A549 (cell line): ENCODE results near the gene TCF7L1. TPM values are rescaled to one million over a fixed set of nuclear protein-coding genes. Genes with fewer than 3 reads are reported as not detected.

Experiments
- ATAC-seq, 2 experiments: fragments of 200-7000 bp in 1 of 2; fragments of >200 bp in 1 of 2; cut with Nextera tagmentation in 1 of 2; cut with Tn5 transposase in 1 of 2; 3 replicates each; pipeline versions ENCODE4 v1.8.0 to v1.9.1; 2018 to 2020; ENCODE audit warnings: mild to moderate bottlenecking in 1 of 2, moderate library complexity in 1 of 2
- CTCF ChIA-PET: fragments of 300-600 bp; sonication (Branson Sonifier 250); formaldehyde crosslinking; extraction: SDS; loops from one replicate; lab custom pipeline; 2021; ENCODE audit warnings: antibody characterized with exemption, inconsistent platforms; lab: Yijun Ruan, JAX
- POLR2A ChIA-PET: fragments of 350-600 bp; formaldehyde crosslinking; extraction: SDS; loops from one replicate; lab custom pipeline; 2021; ENCODE audit warnings: antibody characterized with exemption, inconsistent platforms; lab: Yijun Ruan, JAX
- DNase-seq, 2 experiments: peaks; one replicate each; pipeline versions ENCODE4 v3.0.0 to v3.0.0-alpha.2; 2011 to 2016; ENCODE audit warnings: low read depth in 1 of 2, low spot score in 1 of 2
- FAIRE-seq: peaks from 2 replicates; lab custom pipeline; 2011; peaks lifted over from hg19 to GRCh38; lab: Jason Lieb, UNC
- H3K27ac ChIP-seq, 2 experiments: fragments of >200 bp; sonication (Bioruptor Twin); formaldehyde crosslinking; 3 replicates each; pipeline ENCODE4 v1.5.1; 2016 to 2017
- H3K4me1 ChIP-seq: fragments of >200 bp; sonication (Bioruptor Twin); formaldehyde crosslinking; 3 replicates; pipeline ENCODE4 v1.6.1; 2016
- H3K4me2 ChIP-seq: fragments of >200 bp; sonication (Bioruptor Twin); formaldehyde crosslinking; 3 replicates; pipeline ENCODE4 v1.6.1; 2016
- H3K4me3 ChIP-seq: fragments of >200 bp; sonication (Bioruptor Twin); formaldehyde crosslinking; 3 replicates; pipeline ENCODE4 v1.5.1; 2016
- H3K9me3 ChIP-seq: fragments of >200 bp; sonication (Bioruptor Twin); formaldehyde crosslinking; 3 replicates; pipeline ENCODE4 v1.6.1; 2016
- BHLHE40 ChIP-seq: IDR thresholded peaks from 2 replicates; pipeline ENCODE4 v1.6.1; 2012; ENCODE audit warnings: low read depth, low read length, inconsistent platforms
- CHD4 ChIP-seq: fragments of 200-600 bp; sonication (generic); IDR thresholded peaks from 2 replicates; pipeline ENCODE4 v1.6.1; 2016; ENCODE audit warnings: antibody characterized with exemption, mild to moderate bottlenecking, borderline replicate concordance
- EHF ChIP-seq: fragments of 250-450 bp; sonication (Bioruptor Pico); IDR thresholded peaks from 2 replicates; pipeline ENCODE4 v1.5.0; 2020; ENCODE audit warnings: mild to moderate bottlenecking
- EHMT2 ChIP-seq: fragments of 200-600 bp; sonication (generic); IDR thresholded peaks from 2 replicates; pipeline ENCODE4 v1.6.1; 2016; ENCODE audit warnings: antibody characterized with exemption, low read depth, mild to moderate bottlenecking, moderate library complexity
- EP300 ChIP-seq, 2 experiments: fragments of >200 bp; sonication (Bioruptor Twin); formaldehyde crosslinking; IDR thresholded peaks; 2 replicates in 1 of 2; 3 replicates in 1 of 2; pipeline ENCODE4 v1.6.1; 2016 to 2017
- ESRRA ChIP-seq: fragments of 150-350 bp; IDR thresholded peaks from 2 replicates; pipeline ENCODE4 v1.6.1; 2014; ENCODE audit warnings: mild to moderate bottlenecking, low read length, borderline replicate concordance
- FOSB ChIP-seq: fragments of 250-450 bp; sonication (Bioruptor Pico); IDR thresholded peaks from 2 replicates; pipeline ENCODE4 v1.5.0; 2020; ENCODE audit warnings: mild to moderate bottlenecking, moderate library complexity
- FOXS1 ChIP-seq: fragments of 250-450 bp; sonication (Bioruptor Pico); IDR thresholded peaks from 2 replicates; pipeline ENCODE4 v1.5.0; 2020; ENCODE audit warnings: mild to moderate bottlenecking, moderate library complexity
- HEYL ChIP-seq: fragments of 250-450 bp; sonication (Bioruptor Pico); IDR thresholded peaks from 2 replicates; pipeline ENCODE4 v1.8.0; 2021; ENCODE audit warnings: mild to moderate bottlenecking, moderate library complexity
- HOXB13 ChIP-seq: fragments of 250-450 bp; sonication (Bioruptor Pico); IDR thresholded peaks from 2 replicates; pipeline ENCODE4 v1.5.0; 2020; ENCODE audit warnings: low read depth, mild to moderate bottlenecking, moderate library complexity
- NPAS2 ChIP-seq: fragments of 250-450 bp; sonication (Bioruptor Pico); IDR thresholded peaks from 2 replicates; pipeline ENCODE4 v1.8.0; 2022; ENCODE audit warnings: mild to moderate bottlenecking, moderate library complexity, borderline replicate concordance
- PHF8 ChIP-seq: fragments of 200-600 bp; sonication (generic); IDR thresholded peaks from 2 replicates; pipeline ENCODE4 v1.6.1; 2016; ENCODE audit warnings: low read depth, mild to moderate bottlenecking, antibody characterized with exemption, moderate library complexity, borderline replicate concordance
- POLR2AphosphoS2 ChIP-seq: conservative IDR thresholded peaks from 2 replicates; pipeline ENCODE4 v1.6.1; 2012; ENCODE audit warnings: low read length, improper control_type of control experiment, inconsistent platforms
- RAD21 ChIP-seq, 2 experiments: fragments of >200 bp in 1 of 2; sonication (Bioruptor Twin) in 1 of 2; formaldehyde crosslinking in 1 of 2; IDR thresholded peaks in 1 of 2; conservative IDR thresholded peaks in 1 of 2; 2 replicates in 1 of 2; 3 replicates in 1 of 2; pipeline ENCODE4 v1.6.1; 2012 to 2018; ENCODE audit warnings: inconsistent platforms in 1 of 2
- SMC3 ChIP-seq: fragments of >200 bp; sonication (Bioruptor Twin); formaldehyde crosslinking; IDR thresholded peaks from 3 replicates; pipeline ENCODE4 v1.6.1; 2018; ENCODE audit warnings: inconsistent platforms
- SREBF2 ChIP-seq: fragments of 450-650 bp; IDR thresholded peaks from 2 replicates; pipeline ENCODE4 v1.6.1; 2014; ENCODE audit warnings: mild to moderate bottlenecking, moderate library complexity
- TFCP2L1 ChIP-seq: fragments of 250-450 bp; sonication (Bioruptor Pico); IDR thresholded peaks from 2 replicates; pipeline ENCODE4 v1.5.0; 2021; ENCODE audit warnings: mild to moderate bottlenecking
- TP53 ChIP-seq: fragments of 250-450 bp; sonication (Bioruptor Pico); IDR thresholded peaks from 2 replicates; pipeline ENCODE4 v1.5.0; 2021; ENCODE audit warnings: mild to moderate bottlenecking, moderate library complexity
- WGBS: methylation state at CpG from one replicate; pipeline ENCODE4 v1.1.6; 2017; ENCODE audit errors: missing lambda C conversion rate; 5-methylcytosine and 5-hydroxymethylcytosine counted together
- polyA plus RNA-seq, 4 experiments: library from polyadenylated mRNA; depleted of rRNA in 3 of 4; stranded (reverse); fragments of >200 nt; fragmentation: RNase III in 1 of 4; extraction: RNeasy Plus Mini Kit Qiagen cat#74134 plus additional on column Dnase treatment in 1 of 4; gene quantifications; 2 replicates in 3 of 4; 3 replicates in 1 of 4; pipeline ENCODE4 v1.2.3, GENCODE V29; 2011 to 2017
- TF ChIP-seq, protein P1 (sequence below): fragments of 150-350 bp; IDR thresholded peaks from 2 replicates; pipeline ENCODE4 v1.6.1; 2014; ENCODE audit warnings: low read depth, mild to moderate bottlenecking, low read length
- TF ChIP-seq, protein P2 (sequence below): IDR thresholded peaks from 2 replicates; pipeline ENCODE4 v1.6.1; 2012
- TF ChIP-seq, protein P3 (sequence below): fragments of >200 bp; sonication (Bioruptor Twin); formaldehyde crosslinking; IDR thresholded peaks from 2 replicates; pipeline ENCODE4 v1.6.1; 2016
- TF ChIP-seq, protein P4 (sequence below): fragments of 250-450 bp; sonication (Bioruptor Pico); IDR thresholded peaks from 2 replicates; pipeline ENCODE4 v1.5.0; 2020; ENCODE audit warnings: low read depth, mild to moderate bottlenecking, moderate library complexity
- TF ChIP-seq, protein P5 (sequence below): fragments of >200 bp; sonication (Bioruptor Twin); formaldehyde crosslinking; IDR thresholded peaks from 3 replicates; pipeline ENCODE4 v1.5.1; 2016

Gene TCF7L1
- polyA plus RNA-seq, 2 of the 4 experiments (the other 2 are of a cell fraction) = 0.68 to 4.4 TPM

DNA sequence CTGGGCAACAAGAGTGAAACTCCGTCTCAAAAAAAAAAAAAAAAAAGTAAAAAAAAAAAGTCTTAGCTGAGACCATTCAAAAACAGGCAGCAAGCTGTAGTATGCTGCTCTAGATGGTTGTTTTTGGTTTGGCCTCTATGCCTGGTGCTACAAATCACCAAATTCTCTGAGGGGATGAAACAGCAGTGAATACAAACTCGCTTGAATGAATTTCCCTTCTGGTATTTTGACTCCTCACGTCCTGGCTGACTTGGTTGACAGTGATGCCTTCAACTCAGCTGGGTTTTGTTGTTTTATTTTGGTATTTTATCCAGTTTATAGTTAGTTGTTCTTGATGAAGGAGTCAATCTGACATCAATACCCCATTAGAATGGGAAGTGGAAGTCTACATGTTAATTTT lies 3.3 kb upstream of the TCF7L1 start:
- no peak overlapping the region for H3K4me2 ChIP-seq
- no peak for ATAC-seq
- WGBS = 55% methylated on average over 3 of the region's 3 CpGs
- ChIA-PET POLR2A (no interaction called here), CTCF (interaction anchor here (1.2 to 6.2 kb wide), 6 partner anchors 12 to 169 kb away, joined by 3 to 108 read pairs (median 11); no protein-coding TSS in a partner anchor)
- TF ChIP-seq SREBF2 = no peak
- TF ChIP-seq PHF8 = no peak
- TF ChIP-seq POLR2AphosphoS2 = no peak
- no peak for TF ChIP-seq HEYL (CRISPR knock-in tag)
- TF ChIP-seq BHLHE40 = no peak
- no peak for TF ChIP-seq EP300 (IDR thresholded peaks at IDR 0.05)
- no peak for TF ChIP-seq FOSB (CRISPR knock-in tag)
- no peak for TF ChIP-seq CHD4
- TF ChIP-seq TP53 (CRISPR knock-in tag) = no peak
- TF ChIP-seq, protein P1, sequence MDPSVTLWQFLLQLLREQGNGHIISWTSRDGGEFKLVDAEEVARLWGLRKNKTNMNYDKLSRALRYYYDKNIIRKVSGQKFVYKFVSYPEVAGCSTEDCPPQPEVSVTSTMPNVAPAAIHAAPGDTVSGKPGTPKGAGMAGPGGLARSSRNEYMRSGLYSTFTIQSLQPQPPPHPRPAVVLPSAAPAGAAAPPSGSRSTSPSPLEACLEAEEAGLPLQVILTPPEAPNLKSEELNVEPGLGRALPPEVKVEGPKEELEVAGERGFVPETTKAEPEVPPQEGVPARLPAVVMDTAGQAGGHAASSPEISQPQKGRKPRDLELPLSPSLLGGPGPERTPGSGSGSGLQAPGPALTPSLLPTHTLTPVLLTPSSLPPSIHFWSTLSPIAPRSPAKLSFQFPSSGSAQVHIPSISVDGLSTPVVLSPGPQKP = no peak
- TF ChIP-seq EHMT2 = no peak
- TF ChIP-seq, protein P2, sequence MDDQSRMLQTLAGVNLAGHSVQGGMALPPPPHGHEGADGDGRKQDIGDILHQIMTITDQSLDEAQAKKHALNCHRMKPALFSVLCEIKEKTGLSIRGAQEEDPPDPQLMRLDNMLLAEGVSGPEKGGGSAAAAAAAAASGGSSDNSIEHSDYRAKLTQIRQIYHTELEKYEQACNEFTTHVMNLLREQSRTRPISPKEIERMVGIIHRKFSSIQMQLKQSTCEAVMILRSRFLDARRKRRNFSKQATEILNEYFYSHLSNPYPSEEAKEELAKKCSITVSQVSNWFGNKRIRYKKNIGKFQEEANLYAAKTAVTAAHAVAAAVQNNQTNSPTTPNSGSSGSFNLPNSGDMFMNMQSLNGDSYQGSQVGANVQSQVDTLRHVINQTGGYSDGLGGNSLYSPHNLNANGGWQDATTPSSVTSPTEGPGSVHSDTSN = no peak
- TF ChIP-seq, protein P3, sequence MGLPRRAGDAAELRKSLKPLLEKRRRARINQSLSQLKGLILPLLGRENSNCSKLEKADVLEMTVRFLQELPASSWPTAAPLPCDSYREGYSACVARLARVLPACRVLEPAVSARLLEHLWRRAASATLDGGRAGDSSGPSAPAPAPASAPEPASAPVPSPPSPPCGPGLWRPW = no peak
- no peak for TF ChIP-seq RAD21 (conservative IDR thresholded peaks at IDR 0.05 in 1 of 2, IDR thresholded peaks at IDR 0.05 in 1 of 2)
- no peak for TF ChIP-seq HOXB13
- no peak for TF ChIP-seq EHF (CRISPR knock-in tag)
- TF ChIP-seq TFCP2L1 (CRISPR knock-in tag) = no peak
- TF ChIP-seq, protein P4, sequence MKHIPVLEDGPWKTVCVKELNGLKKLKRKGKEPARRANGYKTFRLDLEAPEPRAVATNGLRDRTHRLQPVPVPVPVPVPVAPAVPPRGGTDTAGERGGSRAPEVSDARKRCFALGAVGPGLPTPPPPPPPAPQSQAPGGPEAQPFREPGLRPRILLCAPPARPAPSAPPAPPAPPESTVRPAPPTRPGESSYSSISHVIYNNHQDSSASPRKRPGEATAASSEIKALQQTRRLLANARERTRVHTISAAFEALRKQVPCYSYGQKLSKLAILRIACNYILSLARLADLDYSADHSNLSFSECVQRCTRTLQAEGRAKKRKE (CRISPR knock-in tag) = no peak
- no peak for TF ChIP-seq ESRRA
- no peak for TF ChIP-seq NPAS2 (CRISPR knock-in tag)
- H3K4me1 ChIP-seq = peaks cover 9% of the 10 kb centered on the region
- no peak overlapping the region for H3K27ac ChIP-seq
- no peak for FAIRE-seq
- no peak for DNase-seq
- no peaks in the 10 kb centered on the region for H3K9me3 ChIP-seq
- H3K4me3 ChIP-seq = no peak overlapping the region

DNA sequence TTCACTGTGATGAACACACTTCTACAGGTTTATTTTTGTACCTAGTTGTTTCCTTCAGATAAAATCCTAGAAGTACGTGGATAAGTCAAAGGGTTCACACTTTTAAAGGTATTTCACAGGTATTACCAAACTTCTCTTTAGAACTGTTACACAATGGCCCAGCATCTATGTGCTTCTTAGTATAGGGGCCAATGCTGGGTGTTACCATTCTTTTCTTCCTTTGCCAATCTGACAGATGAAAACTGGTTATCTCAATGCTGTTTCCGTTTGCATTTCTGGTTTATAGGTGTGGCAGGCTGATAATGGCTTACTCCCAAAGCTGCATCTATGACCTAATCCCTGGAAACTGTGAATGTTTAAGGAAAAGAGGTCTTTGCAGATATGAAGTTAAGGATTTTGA lies 2.8 kb upstream of the TCF7L1 start:
- DNase-seq (no peak), ATAC-seq (no peak), FAIRE-seq (peak; percentile 7)
- Histone ChIP-seq H3K4me2 (no peak overlapping the region), H3K9me3 (no peaks in the 10 kb centered on the region), H3K27ac (no peak overlapping the region), H3K4me1 (peaks cover 9% of the 10 kb centered on the region), H3K4me3 (no peak overlapping the region)
- POLR2A ChIA-PET = no interaction called here
- CTCF ChIA-PET = interaction anchor here (0.8 to 6.2 kb wide), 8 partner anchors 13 to 168 kb away, joined by 3 to 108 read pairs (median 5); no protein-coding TSS in a partner anchor
- WGBS = 44% methylated on average over 2 of the region's 2 CpGs
- TF ChIP-seq, protein P3 = no peak

DNA sequence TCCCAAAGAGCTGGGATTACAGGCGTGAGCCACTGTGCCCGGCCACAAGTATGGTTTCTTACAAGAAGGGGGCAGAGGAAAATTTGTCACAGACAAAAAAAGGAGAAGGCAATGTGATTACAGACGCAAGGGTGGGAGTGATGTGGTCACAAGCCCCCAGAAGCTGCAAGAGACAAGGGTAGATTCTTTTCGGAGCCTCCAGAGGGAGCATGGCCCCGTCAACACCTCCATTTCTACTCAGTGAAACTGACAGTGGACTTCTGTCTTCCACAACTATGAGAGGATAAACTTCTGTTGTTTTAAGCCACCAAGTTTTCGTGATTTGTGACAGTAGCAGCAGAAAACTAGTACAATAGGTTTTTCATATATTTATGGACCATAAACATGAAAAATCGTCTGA lies 2.1 kb upstream of the TCF7L1 start:
- TF ChIP-seq, protein P5, sequence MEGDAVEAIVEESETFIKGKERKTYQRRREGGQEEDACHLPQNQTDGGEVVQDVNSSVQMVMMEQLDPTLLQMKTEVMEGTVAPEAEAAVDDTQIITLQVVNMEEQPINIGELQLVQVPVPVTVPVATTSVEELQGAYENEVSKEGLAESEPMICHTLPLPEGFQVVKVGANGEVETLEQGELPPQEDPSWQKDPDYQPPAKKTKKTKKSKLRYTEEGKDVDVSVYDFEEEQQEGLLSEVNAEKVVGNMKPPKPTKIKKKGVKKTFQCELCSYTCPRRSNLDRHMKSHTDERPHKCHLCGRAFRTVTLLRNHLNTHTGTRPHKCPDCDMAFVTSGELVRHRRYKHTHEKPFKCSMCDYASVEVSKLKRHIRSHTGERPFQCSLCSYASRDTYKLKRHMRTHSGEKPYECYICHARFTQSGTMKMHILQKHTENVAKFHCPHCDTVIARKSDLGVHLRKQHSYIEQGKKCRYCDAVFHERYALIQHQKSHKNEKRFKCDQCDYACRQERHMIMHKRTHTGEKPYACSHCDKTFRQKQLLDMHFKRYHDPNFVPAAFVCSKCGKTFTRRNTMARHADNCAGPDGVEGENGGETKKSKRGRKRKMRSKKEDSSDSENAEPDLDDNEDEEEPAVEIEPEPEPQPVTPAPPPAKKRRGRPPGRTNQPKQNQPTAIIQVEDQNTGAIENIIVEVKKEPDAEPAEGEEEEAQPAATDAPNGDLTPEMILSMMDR = peak; percentile 38; the same call in 2 of the 3 replicates
- TF ChIP-seq RAD21 (conservative IDR thresholded peaks at IDR 0.05 in 1 of 2, IDR thresholded peaks at IDR 0.05 in 1 of 2) = peak in 1 of 2 experiments; percentile 50; a peak in 3 of 5 replicates
- peak; percentile 43; the same call in 2 of the 3 replicates for TF ChIP-seq SMC3
- no peak for TF ChIP-seq FOXS1 (CRISPR knock-in tag)
- TF ChIP-seq, all 56 proteins: peak for 3
- Histone ChIP-seq H3K4me2 (no peak overlapping the region), H3K9me3 (no peaks in the 10 kb centered on the region), H3K4me1 (peaks cover 9% of the 10 kb centered on the region), H3K4me3 (no peak overlapping the region), H3K27ac (no peak overlapping the region)
- CTCF ChIA-PET = interaction anchor here (0.7 to 6.2 kb wide), 8 partner anchors 12 to 168 kb away, joined by 3 to 108 read pairs (median 6); no protein-coding TSS in a partner anchor
- FAIRE-seq (no peak), DNase-seq (peak in 1 of 2 experiments; percentile 54), ATAC-seq (no peak)
- POLR2A ChIA-PET = no interaction called here
- WGBS = 40% methylated on average over 7 of the region's 7 CpGs
